Adipose tissue (tissue), 3 donors: Measurements from ENCODE around the gene ANKH. TPM values are rescaled to one million over a fixed set of nuclear protein-coding genes. Genes with fewer than 3 reads are reported as not detected.
"Not testable (repeated sequence)": the region's sequence is repeated elsewhere in the genome, so short reads cannot be mapped to it uniquely, and the experiment has no call there.

ENCODE experiments used
- H3K27ac ChIP-seq: one replicate; pipeline ENCODE4 v1.5.1; 2013; ENCODE audit warnings: low read depth, low read length
- WGBS, 3 donors: extraction: QIAGEN DNeasy Blood & Tissue Kit; methylation state at CpG; one replicate each; pipeline ENCODE4 v1.1.7; 2013; 5-methylcytosine and 5-hydroxymethylcytosine counted together
- polyA plus RNA-seq, 3 donors: library from polyadenylated mRNA; stranded (reverse); fragments of 200-250 nt; gene quantifications; one replicate each; pipeline ENCODE4 v1.2.3, GENCODE V29; 2013
- donor health status: healthy with polysubstance abuse.
- donor health status: Bipolar disorder and iron deficiency.
- donor health status: healthy.

ANKH gene
- polyA plus RNA-seq, 3 donors, result 16.9 to 21.6 (median 17.5) TPM

DNA sequence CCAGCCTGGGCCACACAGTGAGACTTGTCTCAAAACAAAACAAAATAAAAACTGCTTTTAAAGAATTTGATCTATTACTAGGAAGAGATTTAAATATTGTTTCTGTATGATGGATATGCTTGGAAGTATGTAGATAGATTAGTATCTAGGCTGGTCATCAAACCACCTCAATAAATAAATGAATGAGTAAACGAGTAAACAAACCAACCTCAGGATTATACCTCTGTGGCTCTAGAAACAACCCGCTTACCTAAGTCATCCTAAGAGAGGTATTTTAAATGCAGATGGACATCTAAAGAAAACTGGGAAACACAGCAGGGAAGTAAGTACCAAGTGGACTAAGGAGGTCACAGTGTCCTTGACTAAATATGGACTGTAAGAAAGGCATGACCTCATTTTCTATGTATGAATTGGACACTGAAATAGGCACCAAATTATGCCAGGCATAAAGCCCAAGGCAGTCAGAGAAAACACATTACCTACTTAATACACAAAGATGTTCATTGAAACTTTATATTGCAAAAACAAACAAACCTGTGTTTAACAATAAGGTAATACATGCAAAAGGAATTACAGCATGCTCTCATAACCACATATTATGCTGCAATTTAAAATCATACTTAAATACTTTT lies 7.3 kb downstream of the ANKH start:
- 94 to 98% (median 96%) methylated on average over 2 of the region's 2 CpGs for WGBS, 3 donors
- H3K27ac ChIP-seq, result no peak overlapping the region

DNA sequence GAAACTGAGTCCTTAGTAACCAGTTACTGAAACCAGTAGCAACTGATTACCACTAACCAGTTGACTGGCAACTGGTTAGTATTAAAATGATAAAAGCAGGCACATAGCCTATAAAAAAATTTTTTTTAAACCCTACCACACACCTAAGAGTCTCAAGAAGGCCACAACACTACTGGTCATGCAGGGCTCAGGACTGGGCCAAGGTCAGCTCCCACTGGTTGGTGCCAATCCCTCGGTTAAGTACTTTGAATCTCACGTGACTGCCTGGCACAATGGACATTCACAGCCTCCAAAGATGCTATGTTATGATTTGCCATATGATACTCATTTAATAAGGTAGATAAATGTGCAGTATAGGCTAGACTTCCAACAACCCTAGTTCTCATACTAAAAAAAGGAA lies 8.5 kb downstream of the ANKH start:
- H3K27ac ChIP-seq, result no peak overlapping the region
- 40 to 93% (median 89%) methylated on average over 2 of the region's 2 CpGs for WGBS, 3 donors

DNA sequence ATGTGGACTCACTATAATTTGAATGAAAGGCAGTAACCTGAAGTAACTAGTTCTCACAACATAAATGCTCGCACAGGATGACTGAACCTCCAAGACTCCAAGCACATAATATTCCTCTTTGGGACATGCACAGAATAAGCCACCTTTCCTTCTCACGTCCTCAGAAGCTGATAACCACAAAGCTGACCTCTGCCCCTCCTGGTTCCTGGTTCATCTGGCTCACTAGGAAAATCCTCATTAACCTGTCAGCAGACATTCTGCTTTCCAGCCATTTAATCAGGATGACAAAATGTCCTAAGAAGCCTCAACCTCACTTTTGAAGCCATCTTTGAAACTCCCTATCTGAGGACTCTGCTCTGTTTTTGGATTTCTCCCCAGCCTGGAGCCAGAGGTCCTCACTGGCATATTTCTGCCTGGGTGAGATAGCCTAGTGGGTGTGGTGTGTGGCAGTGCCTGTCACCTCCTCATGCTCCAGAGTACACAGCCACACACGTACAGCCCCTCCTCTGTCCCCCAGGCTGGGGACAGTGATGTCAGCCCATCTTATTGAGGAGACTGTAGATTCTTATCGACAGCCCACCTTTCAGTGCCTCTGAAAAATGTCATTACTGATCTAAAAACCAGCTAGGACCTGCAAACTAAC lies 10.3 kb downstream of the ANKH start:
- no peak overlapping the region for H3K27ac ChIP-seq
- 64 to 74% (median 73%) methylated on average over 4 of the region's 4 CpGs for WGBS, 3 donors

DNA sequence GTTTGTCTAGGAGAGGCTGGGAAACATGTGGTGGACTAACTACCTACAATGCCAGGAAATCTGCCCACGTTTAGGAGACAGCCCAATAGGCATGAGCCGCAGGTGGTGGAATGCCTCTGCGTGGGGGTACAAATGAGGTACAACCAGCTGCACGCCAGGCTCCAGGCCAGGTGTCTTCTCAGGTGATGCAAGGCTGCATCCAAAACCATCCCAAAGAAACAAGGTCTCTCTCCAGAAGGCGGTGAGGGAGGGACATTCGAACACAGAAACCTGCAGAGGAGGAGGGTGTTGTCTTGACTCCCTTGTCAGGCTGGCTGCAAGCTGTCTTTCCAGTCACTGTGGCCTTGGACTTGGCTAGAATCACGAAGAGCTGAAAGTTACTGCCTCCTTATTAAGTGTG lies 11.6 kb downstream of the ANKH start:
- 57 to 89% (median 82%) methylated on average over 7 of the region's 7 CpGs for WGBS, 3 donors
- H3K27ac ChIP-seq, result no peak overlapping the region

DNA sequence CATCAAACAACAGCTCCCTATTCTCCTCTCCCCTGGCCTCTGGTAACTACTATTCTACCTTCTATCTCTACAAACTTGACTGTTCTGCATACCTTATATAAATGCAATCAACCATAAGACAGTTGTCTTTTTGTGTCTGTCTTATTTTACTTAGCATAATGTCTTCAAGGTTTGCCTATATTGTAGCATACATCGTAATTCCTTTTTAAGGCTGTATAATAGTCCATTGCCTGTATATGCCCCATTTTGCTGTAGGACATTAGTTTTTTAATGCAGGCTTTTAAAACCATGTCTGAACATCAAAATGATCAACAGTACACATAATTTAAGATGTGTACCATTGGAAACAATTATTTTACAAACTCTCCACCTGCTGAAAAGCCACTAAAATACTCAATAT lies 12.4 kb downstream of the ANKH start:
- no peak overlapping the region for H3K27ac ChIP-seq
- WGBS, 3 donors, result 97 to 99% (median 98%) methylated on average over 1 of the region's 1 CpG

DNA sequence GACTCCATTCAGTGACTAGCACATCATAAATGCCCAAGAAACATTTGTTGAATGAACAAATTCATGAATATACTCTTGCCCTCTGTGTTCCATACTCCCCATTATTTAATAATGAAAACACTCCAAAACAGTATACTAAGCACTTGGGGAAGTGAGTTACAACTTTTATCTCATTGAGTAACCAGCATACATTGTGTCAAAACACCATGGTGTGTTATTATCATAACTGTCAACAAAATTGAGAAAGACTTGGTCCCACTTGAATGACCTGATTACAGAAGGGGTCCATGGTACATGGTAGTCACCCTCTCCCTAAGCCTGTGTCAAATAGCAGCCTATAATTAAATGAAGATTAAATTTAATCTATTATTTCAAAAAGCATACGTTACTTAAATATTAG lies 16.2 kb downstream of the ANKH start:
- no peak overlapping the region for H3K27ac ChIP-seq
- WGBS, 3 donors, result 97 to 100% (median 99%) methylated on average over 1 of the region's 1 CpG

DNA sequence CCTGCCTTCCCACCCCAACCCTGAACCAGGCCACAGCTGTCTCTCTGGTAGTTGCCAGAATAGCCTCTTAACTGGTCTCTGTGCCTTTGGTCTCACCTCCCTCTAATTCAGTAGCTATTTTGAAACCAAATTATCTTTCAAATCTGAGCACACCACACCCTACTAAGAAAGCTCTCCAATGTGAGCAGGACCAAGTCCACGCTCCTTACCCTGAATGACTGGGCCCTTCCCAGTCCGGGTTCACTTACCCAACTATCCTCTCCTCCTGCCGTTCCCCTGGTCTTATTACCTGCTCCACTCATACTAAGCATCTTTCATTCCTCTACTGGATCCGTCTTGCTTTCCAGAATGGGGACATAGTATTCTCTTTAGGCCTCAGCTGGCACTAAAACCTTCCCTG lies 16.8 kb downstream of the ANKH start:
- 86 to 96% (median 91%) methylated on average over 4 of the region's 4 CpGs for WGBS, 3 donors
- no peak overlapping the region for H3K27ac ChIP-seq

DNA sequence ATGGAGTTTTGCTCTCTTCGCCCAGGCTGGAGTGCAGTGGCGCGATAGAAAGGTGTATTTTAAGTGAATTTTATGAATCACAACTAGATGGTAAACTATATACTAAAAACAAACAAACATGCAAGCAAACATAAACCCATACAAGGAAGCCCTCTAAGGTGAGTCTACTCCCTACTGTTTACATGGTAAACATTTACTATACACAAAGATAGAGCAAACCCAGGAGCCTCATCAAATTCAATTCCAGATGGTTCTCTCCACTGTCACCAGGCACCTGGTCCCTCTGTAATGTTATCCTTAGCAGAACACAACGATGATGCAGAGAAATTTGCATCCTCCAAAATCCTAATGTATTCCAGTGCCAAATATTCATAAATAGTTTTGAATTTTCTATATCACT lies 17.9 kb downstream of the ANKH start:
- WGBS, 3 donors, result 92 to 96% (median 96%) methylated on average over 4 of the region's 4 CpGs
- no peak overlapping the region for H3K27ac ChIP-seq

DNA sequence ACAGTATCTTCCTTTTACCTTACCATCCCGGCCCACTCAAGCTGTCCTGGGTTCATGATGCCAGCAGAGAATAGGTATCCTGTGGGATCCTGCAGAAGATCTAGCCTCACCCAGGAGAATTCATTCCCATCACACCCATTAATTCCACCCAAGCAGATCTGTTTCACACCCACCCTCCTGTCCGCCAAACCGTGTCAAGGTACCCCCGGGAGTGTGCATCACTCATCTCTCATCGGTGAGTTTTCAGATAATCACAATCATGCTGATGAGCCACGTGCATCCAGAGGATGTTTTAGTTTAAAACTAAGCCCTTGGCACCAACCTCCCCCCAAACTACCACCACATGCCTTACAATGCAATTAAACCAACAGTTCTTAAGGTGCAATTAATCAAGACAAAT lies 18.8 kb downstream of the ANKH start:
- H3K27ac ChIP-seq, result no peak overlapping the region
- 87 to 95% (median 92%) methylated on average over 6 of the region's 6 CpGs for WGBS, 3 donors

DNA sequence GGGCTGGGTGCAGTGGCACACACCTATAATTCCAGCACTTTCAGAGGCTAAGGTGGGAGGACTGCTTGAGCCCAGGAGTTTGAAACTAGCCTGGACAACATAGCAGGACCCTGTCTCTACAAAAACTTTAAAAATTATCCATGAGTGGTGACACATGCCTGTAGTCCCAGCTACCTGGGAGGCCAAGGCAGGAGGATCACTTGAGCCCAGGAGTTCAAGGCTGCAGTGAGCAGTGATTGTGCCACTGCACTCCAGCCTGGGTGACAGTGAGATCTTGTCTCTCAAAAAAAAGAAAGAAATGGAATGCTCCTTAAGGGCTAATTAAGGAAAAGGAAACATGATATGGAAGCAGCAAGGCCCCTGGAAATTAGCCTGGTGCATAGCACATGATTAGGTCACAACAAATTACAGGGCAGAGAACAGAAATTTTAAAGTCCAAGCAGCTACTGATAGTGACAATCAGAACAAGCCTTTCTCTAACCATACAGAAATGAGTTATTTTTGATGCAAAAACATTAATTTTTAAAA lies 19.5 kb downstream of the ANKH start:
- H3K27ac ChIP-seq, result no peak overlapping the region

DNA sequence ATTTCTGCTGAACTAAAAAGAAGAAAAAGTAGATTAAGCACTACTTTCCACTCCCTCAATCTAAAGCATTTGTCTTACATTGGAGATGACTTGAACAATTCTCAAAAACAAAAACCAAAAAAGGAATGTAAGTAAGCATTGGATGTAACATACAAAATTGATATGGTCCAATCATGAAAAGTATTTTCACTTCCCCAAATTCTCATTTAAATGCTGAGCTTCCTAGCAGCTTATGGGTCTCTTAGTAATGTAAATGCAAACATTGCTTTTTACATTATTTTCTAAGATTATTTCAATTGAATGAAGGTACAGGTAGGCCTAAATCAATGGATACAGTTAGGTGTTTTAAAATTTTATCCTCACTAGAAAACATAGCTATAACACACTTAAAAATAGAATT lies 20.0 kb downstream of the ANKH start:
- H3K27ac ChIP-seq, result no peak overlapping the region

DNA sequence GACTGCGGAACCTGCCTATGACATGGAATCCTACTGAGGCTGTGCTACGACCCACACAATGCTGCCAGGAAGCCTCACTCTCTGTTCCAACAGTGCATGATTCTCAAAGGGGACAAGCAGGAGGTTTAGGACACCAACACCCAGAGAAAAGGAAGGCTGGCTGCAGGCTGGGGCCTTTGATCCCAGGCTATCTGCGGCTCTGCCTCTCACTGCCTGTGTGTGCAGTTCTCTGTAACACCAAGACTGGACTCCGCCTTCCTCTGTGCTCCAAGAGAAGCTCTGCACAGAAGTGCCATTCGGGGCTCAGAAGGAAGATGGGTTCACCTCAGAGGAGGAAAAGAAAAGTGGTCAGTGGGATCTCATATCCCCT lies 20.5 kb downstream of the ANKH start:
- WGBS, 3 donors, result 61 to 81% (median 76%) methylated on average over 5 of the region's 5 CpGs
- H3K27ac ChIP-seq, result no peak overlapping the region

DNA sequence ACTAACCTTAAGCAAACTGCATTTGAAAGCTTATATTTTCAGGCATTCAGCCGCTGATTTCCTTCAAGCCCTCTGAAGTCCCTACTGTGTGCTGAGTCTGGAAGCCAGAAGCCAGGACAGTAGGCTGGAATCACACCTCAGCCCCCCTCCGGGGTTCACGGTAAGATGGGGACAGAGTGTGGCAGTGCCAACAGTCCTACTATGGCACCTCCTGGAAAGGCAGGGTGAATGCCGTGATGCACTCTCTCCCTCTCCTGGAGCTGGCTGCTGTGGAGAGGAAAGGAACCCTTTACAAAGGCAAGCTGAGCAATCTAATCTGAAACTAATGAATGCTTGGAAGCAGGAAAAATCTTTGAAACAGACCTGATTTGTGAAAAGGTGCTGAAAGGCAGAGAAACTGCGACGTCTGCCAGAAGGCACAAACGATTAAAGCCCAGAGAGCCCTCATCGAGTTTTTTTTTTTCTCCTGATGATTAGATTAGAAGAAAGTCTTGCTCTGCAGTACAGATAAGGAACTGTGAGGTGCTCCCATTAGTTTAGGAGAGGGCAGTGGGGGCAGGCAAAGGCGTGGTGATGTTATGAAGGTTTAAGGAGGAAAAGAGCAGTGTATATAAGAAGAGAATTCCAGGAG lies 21.0 kb downstream of the ANKH start:
- H3K27ac ChIP-seq, result no peak overlapping the region

DNA sequence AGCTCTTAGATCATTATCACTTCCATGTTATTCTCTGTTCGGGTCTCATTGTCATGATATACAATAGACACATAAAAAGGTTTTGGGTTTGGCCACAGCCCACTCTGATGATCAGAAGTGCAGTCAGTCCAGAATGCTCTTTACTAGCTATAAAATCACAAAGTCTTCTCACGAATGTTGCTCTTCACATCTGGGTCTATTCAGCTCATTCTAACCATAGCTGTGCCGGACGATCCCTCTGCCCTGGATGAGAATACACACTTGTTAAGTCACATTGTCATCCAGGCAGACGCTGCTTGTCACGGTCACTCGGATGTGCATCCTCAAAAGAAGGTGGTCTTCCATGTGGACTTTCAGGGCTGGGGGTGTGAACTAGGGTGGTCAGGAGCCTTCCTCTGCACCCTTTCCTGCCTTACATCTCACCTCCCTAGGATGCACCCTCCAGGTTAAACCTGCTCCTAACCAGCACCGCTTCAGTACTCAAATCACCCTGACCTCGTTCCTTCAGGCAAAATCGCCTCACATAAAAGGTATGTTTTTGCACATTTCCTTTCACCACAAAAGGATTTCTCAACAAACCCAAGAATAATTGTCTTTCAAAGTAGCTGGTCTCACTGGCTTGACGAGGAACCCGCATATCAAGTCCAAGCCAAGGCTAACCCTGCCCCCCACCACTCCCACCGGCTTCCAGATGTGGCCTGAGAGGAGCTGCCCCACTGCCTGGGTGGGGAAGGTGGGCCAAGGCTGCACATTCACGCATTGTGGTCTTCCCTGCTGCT lies 21.9 kb downstream of the ANKH start:
- WGBS, 3 donors, result 86 to 95% (median 88%) methylated on average over 14 of the region's 14 CpGs
- H3K27ac ChIP-seq, result no peak overlapping the region

More for the DNA sequence above, 21.0 kb downstream of the ANKH start:
- WGBS, 3 donors, result 51 to 85% (median 82%) methylated on average over 9 of the region's 9 CpGs

DNA sequence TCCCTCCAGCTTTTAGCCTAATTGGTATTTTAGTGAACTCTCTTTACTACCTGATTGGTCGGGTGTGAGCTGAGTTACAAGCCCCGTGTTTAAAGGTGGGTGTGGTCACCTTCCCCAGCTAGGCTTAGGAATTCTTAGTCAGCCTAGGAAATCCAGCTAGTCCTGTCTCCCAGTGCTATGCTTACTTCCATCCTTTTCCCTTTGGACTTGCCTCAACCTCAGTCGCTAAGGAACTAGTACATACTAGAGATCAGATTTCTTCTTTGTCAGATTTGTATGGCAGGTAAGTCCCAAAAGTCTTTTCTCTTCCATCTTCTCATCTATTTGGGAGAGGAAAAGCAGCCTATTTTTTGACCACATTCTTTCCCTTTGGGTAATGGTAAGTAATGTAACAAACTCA lies 22.6 kb downstream of the ANKH start:
- WGBS, 3 donors, result 77 to 81% (median 78%) methylated on average over 3 of the region's 3 CpGs

DNA sequence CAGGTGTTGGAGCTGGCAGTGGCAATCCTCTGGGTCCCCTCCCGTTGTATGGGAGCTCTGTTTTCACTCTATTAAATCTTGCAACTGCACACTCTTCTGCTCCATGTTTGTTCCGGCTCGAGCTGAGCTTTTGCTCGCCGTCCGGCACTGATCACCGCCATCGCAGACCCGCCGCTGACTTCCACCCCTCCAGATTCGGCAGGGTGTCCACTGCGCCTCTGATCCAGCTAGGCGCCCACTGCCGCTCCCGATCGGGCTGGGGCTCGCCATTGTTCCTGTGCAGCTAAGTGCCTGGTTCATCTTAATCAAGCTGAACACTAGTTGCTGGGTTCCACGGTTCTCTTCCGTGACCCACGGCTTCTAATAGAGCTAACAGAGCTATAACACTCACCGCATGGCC lies 23.2 kb downstream of the ANKH start:
- no peak overlapping the region for H3K27ac ChIP-seq
- 96 to 97% (median 96%) methylated on average over 19 to 21 of the region's 21 CpGs for WGBS, 3 donors

More for the DNA sequence above, 22.6 kb downstream of the ANKH start:
- H3K27ac ChIP-seq, result not testable (repeated sequence)

DNA sequence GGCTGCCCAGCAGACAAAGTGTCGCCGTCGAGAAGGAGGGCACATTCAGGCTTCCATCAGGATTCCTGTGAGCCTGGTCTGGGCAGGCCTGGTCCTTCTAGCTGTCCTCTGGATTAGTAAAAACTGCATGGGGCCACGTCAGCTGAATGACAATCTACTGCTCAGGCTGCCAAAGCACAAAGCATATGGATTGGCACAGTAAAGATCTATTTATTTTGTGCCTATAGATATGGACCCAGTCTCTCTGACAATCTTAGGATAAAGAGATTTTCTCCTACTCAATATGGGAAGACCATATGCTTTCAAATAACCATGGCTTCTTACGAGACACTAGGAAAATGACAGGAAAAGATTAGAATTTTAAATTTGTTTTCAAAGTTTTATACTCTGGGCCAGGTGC lies 24.1 kb downstream of the ANKH start:
- 86 to 96% (median 93%) methylated on average over 5 of the region's 5 CpGs for WGBS, 3 donors
- no peak overlapping the region for H3K27ac ChIP-seq

DNA sequence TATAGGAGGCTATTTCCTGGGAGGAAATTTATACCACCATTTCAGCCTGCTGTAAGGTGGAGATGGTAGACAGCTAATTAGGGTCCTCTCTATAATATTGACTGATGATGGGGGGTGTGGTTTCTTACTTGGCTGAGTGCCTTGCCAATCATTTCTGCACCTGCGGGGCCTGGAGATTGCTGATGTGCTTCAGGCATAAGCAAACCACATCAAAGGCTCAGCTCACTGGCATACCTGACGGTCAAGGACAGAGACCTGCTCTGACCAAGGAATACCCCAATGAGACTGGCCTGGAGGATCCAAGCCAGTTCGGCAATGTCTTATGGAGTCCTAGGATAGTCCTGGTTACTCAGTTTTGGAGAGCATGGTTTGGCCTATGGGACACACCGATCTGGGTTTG lies 29.5 kb downstream of the ANKH start:
- no peak overlapping the region for H3K27ac ChIP-seq
- 82 to 97% (median 96%) methylated on average over 4 of the region's 4 CpGs for WGBS, 3 donors

DNA sequence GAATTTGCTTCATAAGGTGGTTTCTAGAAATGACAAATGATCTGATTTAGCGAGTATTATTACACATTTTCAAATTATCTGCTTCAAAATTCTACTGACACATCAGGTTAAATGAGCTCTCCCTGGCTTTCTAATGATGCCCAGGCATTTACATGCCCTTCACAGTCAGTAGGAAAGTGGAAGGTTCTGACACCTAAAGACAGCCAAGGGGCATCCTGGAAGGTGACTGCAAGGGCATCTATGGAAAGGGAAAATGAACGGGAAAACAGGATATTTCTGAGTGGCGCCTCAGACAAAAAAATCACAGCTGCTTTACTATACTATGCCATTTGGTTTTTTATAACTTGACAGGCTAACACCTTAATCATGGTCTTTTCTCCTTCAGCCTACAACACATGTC lies 31.0 kb downstream of the ANKH start:
- no peak overlapping the region for H3K27ac ChIP-seq
- WGBS, 3 donors, result 87 to 90% (median 89%) methylated on average over 3 of the region's 3 CpGs
